ENCODE data around the gene IFNL2.

- TF ChIP-seq YY1 (IDR thresholded peaks at IDR 0.05; ENCODE audit: insufficient read depth, insufficient read length) = no peak
- no peak for TF ChIP-seq SUZ12 (IDR thresholded peaks at IDR 0.05; ENCODE audit: extremely low read depth, insufficient read depth, insufficient read length)
- no peak for TF ChIP-seq ZNF274 (IDR thresholded peaks at IDR 0.05; ENCODE audit: low read depth, low read length)
These were observed 13.5 kb upstream of the IFNL2 start for GRCh38 chr19:39254531-39255345.

All from NT2/D1 (cell line).